GM12891 (cell line): Measurements from ENCODE around the gene TMCO1.
"Not testable (repeated sequence)": the region's sequence is repeated elsewhere in the genome, so short reads cannot be mapped to it uniquely, and the experiment has no call there.

ENCODE experiments used
- PAX5 ChIP-seq: IDR thresholded peaks from 2 replicates; pipeline ENCODE4 v1.6.1; 2011; ENCODE audit warnings: low read length, moderate library complexity, mild to moderate bottlenecking; ENCODE audit not compliant: insufficient read depth, severe bottlenecking
- POLR2A ChIP-seq: IDR thresholded peaks from 2 replicates; pipeline ENCODE4 v1.6.1; 2011; ENCODE audit warnings: low read depth, low read length, control low read depth
- POLR2AphosphoS5 ChIP-seq: IDR thresholded peaks from 2 replicates; pipeline ENCODE4 v1.6.1; 2011; ENCODE audit warnings: low read depth, low read length, control low read depth
- POU2F2 ChIP-seq: IDR thresholded peaks from 2 replicates; pipeline ENCODE4 v1.6.1; 2011; ENCODE audit warnings: low read depth, mild to moderate bottlenecking, control low read depth, low read length, moderate library complexity
- SPI1 ChIP-seq: IDR thresholded peaks from 2 replicates; pipeline ENCODE4 v1.6.1; 2011; ENCODE audit warnings: low read depth, low read length, control low read depth
- TAF1 ChIP-seq: IDR thresholded peaks from 2 replicates; pipeline ENCODE4 v1.6.1; 2011; ENCODE audit warnings: low read depth, low read length, control low read depth

GRCh38 chr1:165744913-165745312, 23.8 kb downstream of the TMCO1 start:
- not testable (repeated sequence) for TF ChIP-seq POLR2AphosphoS5, POLR2A, TAF1, SPI1, POU2F2, PAX5
